HCT116 (cell line): Measurements from ENCODE around the gene HIVEP3.

Source experiments
- EZH2 ChIP-seq: fragments of 200-600 bp; sonication (generic); IDR thresholded peaks from 2 replicates; pipeline ENCODE4 v1.6.1; 2017; ENCODE audit warnings: antibody characterized with exemption, mixed run types
- POLR2A ChIP-seq: IDR thresholded peaks from 2 replicates; pipeline ENCODE4 v1.7.0; 2011; ENCODE audit warnings: borderline replicate concordance; ENCODE audit not compliant: insufficient read depth, insufficient read length; ENCODE audit errors: extremely low read depth
- RAD21 ChIP-seq: IDR thresholded peaks from 2 replicates; pipeline ENCODE4 v1.6.1; 2012; ENCODE audit warnings: low read depth, mild to moderate bottlenecking
- YY1 ChIP-seq: IDR thresholded peaks from 2 replicates; pipeline ENCODE4 v1.6.1; 2011; ENCODE audit warnings: low read length, low read depth, moderate library complexity, mild to moderate bottlenecking; ENCODE audit not compliant: insufficient replicate concordance; ENCODE audit errors: extremely low read depth
- ZFX ChIP-seq: fragments of 450-650 bp; IDR thresholded peaks from 2 replicates; pipeline ENCODE4 v1.6.1; 2017
- TF ChIP-seq, protein P1 (sequence below): IDR thresholded peaks from 2 replicates; pipeline ENCODE4 v1.6.1; 2012
- TF ChIP-seq, protein P2 (sequence below), 3 experiments: fragments of 200-600 bp in 1 of 3; sonication (generic) in 1 of 3; IDR thresholded peaks in 2 of 3; conservative IDR thresholded peaks in 1 of 3; 2 replicates each; pipeline ENCODE4 v1.5.1; 2012 to 2017; ENCODE audit warnings: low read depth in 2 of 3, low read length in 2 of 3, antibody characterized with exemption in 1 of 3, borderline replicate concordance in 1 of 3, control low read depth in 1 of 3, mild to moderate bottlenecking in 1 of 3, mixed read lengths in 1 of 3, mixed run types in 1 of 3, moderate library complexity in 1 of 3; ENCODE audit not compliant: insufficient read depth in 1 of 3

DNA sequence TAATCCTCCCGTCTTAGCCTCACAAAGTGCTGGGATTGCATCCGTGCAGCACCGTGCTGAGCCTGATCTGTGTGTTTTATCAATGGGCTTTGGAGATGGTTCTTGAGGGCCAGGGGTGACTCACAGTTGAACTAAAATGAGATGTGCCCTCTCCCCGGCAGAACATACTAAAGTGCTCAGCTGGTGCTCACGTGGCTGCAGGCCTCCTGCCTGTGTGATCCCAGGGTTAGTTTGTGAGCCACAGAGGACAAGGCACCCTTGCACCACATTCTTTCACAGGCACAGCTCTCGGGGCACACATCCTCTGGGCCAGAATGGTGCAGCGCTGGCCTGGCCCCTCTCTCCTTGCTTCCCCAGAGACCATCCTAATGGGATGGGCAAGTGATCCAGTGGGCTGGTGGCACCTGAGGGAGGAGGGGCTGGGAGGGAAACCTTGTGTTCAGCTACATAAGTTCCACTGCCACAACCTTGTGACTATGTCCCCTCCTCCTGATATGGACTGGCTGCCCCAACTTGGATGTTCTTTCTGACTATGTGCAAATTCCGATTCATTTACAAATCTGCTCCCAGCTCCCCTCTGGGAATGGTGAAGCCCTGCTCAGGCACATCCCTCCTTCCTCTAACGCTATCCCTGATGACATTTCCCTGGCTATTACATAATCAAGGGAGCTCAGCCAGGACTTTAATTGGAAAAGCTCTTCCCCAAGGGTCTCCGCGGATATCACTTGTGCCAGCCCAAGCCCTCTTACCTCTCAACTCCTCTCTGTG lies 237.2 kb downstream of the HIVEP3 start:
- TF ChIP-seq, protein P1, sequence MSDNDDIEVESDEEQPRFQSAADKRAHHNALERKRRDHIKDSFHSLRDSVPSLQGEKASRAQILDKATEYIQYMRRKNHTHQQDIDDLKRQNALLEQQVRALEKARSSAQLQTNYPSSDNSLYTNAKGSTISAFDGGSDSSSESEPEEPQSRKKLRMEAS = no peak
- TF ChIP-seq ZFX (no peak), POLR2A (no peak), YY1 (no peak), RAD21 (no peak), EZH2 (no peak)
- TF ChIP-seq, protein P2, sequence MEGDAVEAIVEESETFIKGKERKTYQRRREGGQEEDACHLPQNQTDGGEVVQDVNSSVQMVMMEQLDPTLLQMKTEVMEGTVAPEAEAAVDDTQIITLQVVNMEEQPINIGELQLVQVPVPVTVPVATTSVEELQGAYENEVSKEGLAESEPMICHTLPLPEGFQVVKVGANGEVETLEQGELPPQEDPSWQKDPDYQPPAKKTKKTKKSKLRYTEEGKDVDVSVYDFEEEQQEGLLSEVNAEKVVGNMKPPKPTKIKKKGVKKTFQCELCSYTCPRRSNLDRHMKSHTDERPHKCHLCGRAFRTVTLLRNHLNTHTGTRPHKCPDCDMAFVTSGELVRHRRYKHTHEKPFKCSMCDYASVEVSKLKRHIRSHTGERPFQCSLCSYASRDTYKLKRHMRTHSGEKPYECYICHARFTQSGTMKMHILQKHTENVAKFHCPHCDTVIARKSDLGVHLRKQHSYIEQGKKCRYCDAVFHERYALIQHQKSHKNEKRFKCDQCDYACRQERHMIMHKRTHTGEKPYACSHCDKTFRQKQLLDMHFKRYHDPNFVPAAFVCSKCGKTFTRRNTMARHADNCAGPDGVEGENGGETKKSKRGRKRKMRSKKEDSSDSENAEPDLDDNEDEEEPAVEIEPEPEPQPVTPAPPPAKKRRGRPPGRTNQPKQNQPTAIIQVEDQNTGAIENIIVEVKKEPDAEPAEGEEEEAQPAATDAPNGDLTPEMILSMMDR (IDR thresholded peaks at IDR 0.05 in 2 of 3, conservative IDR thresholded peaks at IDR 0.05 in 1 of 3; ENCODE audit: borderline replicate concordance in 1 of 3, insufficient read depth in 1 of 3, low read depth in 2 of 3, low read length in 2 of 3) = no peak
